Measurements from ENCODE around the gene HTATSF1.

DNA sequence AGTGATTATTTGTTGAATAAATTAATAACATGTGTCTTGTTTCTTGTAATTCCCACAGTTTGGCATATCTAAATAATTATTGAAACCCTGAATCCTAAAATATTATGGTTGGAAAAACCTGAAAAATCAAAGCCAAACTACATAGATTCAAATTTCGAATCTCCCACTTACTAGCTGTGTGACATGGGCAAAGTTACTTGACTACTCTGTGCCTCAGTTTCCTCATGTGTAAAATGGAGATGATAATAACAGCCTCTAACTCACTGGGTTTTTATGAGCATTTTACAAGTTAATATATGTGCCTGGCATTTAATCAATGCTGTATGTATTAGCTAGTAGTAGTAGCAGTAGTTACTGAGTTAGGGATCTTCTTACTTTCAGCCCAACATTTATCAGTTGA, 44.3 kb upstream of the HTATSF1 start:
- TF ChIP-seq JUND (IDR thresholded peaks at IDR 0.05): no peak
- TF ChIP-seq, protein P1, sequence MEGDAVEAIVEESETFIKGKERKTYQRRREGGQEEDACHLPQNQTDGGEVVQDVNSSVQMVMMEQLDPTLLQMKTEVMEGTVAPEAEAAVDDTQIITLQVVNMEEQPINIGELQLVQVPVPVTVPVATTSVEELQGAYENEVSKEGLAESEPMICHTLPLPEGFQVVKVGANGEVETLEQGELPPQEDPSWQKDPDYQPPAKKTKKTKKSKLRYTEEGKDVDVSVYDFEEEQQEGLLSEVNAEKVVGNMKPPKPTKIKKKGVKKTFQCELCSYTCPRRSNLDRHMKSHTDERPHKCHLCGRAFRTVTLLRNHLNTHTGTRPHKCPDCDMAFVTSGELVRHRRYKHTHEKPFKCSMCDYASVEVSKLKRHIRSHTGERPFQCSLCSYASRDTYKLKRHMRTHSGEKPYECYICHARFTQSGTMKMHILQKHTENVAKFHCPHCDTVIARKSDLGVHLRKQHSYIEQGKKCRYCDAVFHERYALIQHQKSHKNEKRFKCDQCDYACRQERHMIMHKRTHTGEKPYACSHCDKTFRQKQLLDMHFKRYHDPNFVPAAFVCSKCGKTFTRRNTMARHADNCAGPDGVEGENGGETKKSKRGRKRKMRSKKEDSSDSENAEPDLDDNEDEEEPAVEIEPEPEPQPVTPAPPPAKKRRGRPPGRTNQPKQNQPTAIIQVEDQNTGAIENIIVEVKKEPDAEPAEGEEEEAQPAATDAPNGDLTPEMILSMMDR (IDR thresholded peaks at IDR 0.05): no peak

Measured in SK-N-SH (cell line).